H1 (cell line): ENCODE data around the gene USHBP1. TPM values are rescaled to one million over a fixed set of nuclear protein-coding genes. Genes with fewer than 3 reads are reported as not detected.

Source experiments
- BACH1 ChIP-seq: IDR thresholded peaks from 2 replicates; pipeline ENCODE4 v1.6.1; 2012; ENCODE audit warnings: low read length, improper control_type of control experiment
- CBX8 ChIP-seq: fragments of 300-800, 300-1000 bp; sonication (generic); IDR thresholded peaks from 2 replicates; pipeline ENCODE4 v1.7.1; 2016; ENCODE audit warnings: low read depth, low read length, borderline replicate concordance
- CHD1 ChIP-seq: IDR thresholded peaks from 2 replicates; pipeline ENCODE4 v1.6.1; 2012; ENCODE audit warnings: low read depth, low read length, improper control_type of control experiment
- CHD2 ChIP-seq: IDR thresholded peaks from 2 replicates; pipeline ENCODE4 v1.6.1; 2012; ENCODE audit warnings: low read length, improper control_type of control experiment
- CTBP2 ChIP-seq: IDR thresholded peaks from 2 replicates; pipeline ENCODE4 v1.7.0; 2011; ENCODE audit warnings: borderline replicate concordance, mild to moderate bottlenecking, moderate library complexity, mixed read lengths, low read length; ENCODE audit not compliant: insufficient read depth, insufficient read length
- EGR1 ChIP-seq: IDR thresholded peaks from 2 replicates; pipeline ENCODE4 v1.6.1; 2011; ENCODE audit warnings: low read depth, low read length, borderline replicate concordance
- HDAC6 ChIP-seq: IDR thresholded peaks from one replicate; pipeline ENCODE4 v1.7.1; 2012; ENCODE audit warnings: low read depth, mild to moderate bottlenecking, inconsistent platforms, low read length, moderate library complexity
- JUN ChIP-seq: IDR thresholded peaks from 2 replicates; pipeline ENCODE4 v1.6.1; 2011; ENCODE audit warnings: low read depth, mild to moderate bottlenecking, improper control_type of control experiment, low read length
- JUND ChIP-seq: IDR thresholded peaks from 2 replicates; pipeline ENCODE4 v1.6.1; 2011; ENCODE audit warnings: mild to moderate bottlenecking, improper control_type of control experiment, low read length
- KDM1A ChIP-seq: fragments of 200-600, 300-600 bp; sonication (generic); IDR thresholded peaks from 2 replicates; pipeline ENCODE4 v1.7.1; 2016; ENCODE audit warnings: mild to moderate bottlenecking, low read length, borderline replicate concordance
- KDM4A ChIP-seq: IDR thresholded peaks from one replicate; pipeline ENCODE4 v1.7.1; 2012; ENCODE audit warnings: low read depth, mild to moderate bottlenecking, moderate library complexity, low read length, inconsistent platforms; ENCODE audit not compliant: severe bottlenecking
- KDM5A ChIP-seq: fragments of 200-600 bp; IDR thresholded peaks from 2 replicates; pipeline ENCODE4 v1.7.1; 2012; ENCODE audit warnings: mild to moderate bottlenecking, low read length, inconsistent platforms, mixed read lengths
- NRF1 ChIP-seq: IDR thresholded peaks from 2 replicates; pipeline ENCODE4 v1.6.1; 2011; ENCODE audit warnings: mild to moderate bottlenecking, low read depth, low read length, improper control_type of control experiment
- POLR2A ChIP-seq, 2 experiments: IDR thresholded peaks; 1 replicate in 1 of 2; 2 replicates in 1 of 2; pipeline ENCODE4 v1.6.1; 2011; ENCODE audit warnings: low read depth in 2 of 2, low read length in 2 of 2, mild to moderate bottlenecking in 2 of 2; ENCODE audit errors: control extremely low read depth in 1 of 2
- RAD21 ChIP-seq, 2 experiments: IDR thresholded peaks in 1 of 2; conservative IDR thresholded peaks in 1 of 2; 2 replicates each; pipeline ENCODE4 v1.6.1; 2011; ENCODE audit warnings: low read depth in 2 of 2, low read length in 2 of 2, improper control_type of control experiment in 1 of 2, inconsistent platforms in 1 of 2, mild to moderate bottlenecking in 1 of 2, moderate library complexity in 1 of 2
- RFX5 ChIP-seq: IDR thresholded peaks from 2 replicates; pipeline ENCODE4 v1.6.1; 2011; ENCODE audit warnings: low read depth, low read length, improper control_type of control experiment, borderline replicate concordance
- RNF2 ChIP-seq: fragments of 200-900, 300-1000 bp; sonication (generic); IDR thresholded peaks from 2 replicates; pipeline ENCODE4 v1.7.1; 2016; ENCODE audit warnings: borderline replicate concordance, low read depth, mild to moderate bottlenecking, antibody characterized with exemption, low read length; ENCODE audit not compliant: poor library complexity, severe bottlenecking; ENCODE audit errors: missing control alignments
- SIX5 ChIP-seq: IDR thresholded peaks from 2 replicates; pipeline ENCODE4 v1.6.1; 2011; ENCODE audit warnings: mild to moderate bottlenecking, low read depth, low read length
- SP4 ChIP-seq: IDR thresholded peaks from 2 replicates; pipeline ENCODE4 v1.6.1; 2012; ENCODE audit warnings: low read length, inconsistent platforms
- TAF7 ChIP-seq: optimal IDR thresholded peaks from 2 replicates; pipeline ENCODE3; 2011; ENCODE audit warnings: low read depth, mild to moderate bottlenecking, inconsistent platforms, low read length, moderate library complexity, borderline replicate concordance
- ZNF274 ChIP-seq: IDR thresholded peaks from 2 replicates; pipeline ENCODE4 v1.7.0; 2012; ENCODE audit warnings: low read length, borderline replicate concordance; ENCODE audit errors: extremely low read depth
- polyA plus RNA-seq, 7 experiments: library from polyadenylated mRNA; depleted of rRNA in 3 of 7; stranded (reverse) in 5 of 7; unstranded in 2 of 7; fragments of >200 nt in 5 of 7; fragments of 200-250 nt in 2 of 7; gene quantifications; 1 replicate in 5 of 7; 2 replicates in 1 of 7; 4 replicates in 1 of 7; pipeline versions ENCODE4 v1.2.1 to v1.2.3, GENCODE V29; 2011 to 2013; ENCODE audit warnings: missing spikeins in 2 of 7, mixed read lengths in 2 of 7
- total RNA-seq: library from RNA; stranded (reverse); fragmentation: NEBNext Ultra II Directional; extraction: Animal tissue kit (Norgen Biotek cat#: 25700); gene quantifications from 2 replicates; pipeline ENCODE4 v1.2.1, GENCODE V29; 2021
- TF ChIP-seq, protein P1 (sequence below), 3 experiments: IDR thresholded peaks; 1 replicate in 2 of 3; 2 replicates in 1 of 3; pipeline versions ENCODE4 v1.5.1 to v1.6.1; 2011; ENCODE audit warnings: low read length in 3 of 3, mild to moderate bottlenecking in 3 of 3, inconsistent platforms in 2 of 3, low read depth in 1 of 3, moderate library complexity in 1 of 3; ENCODE audit not compliant: insufficient read depth in 1 of 3; ENCODE audit errors: control extremely low read depth in 1 of 3

The USHBP1 gene
- total and polyA plus RNA-seq, 2 of the 8 experiments (the other 6 are each of a cell fraction or from before 2014, with no cell fraction given), result 5.0 to 7.5 TPM

- TF ChIP-seq CBX8 (no peak), KDM1A (no peak), CHD2 (peak; percentile 92), ZNF274 (no peak), SP4 (peak; percentile 71; the same call in 1 of the 2 replicates), RFX5 (no peak), JUN (no peak), RAD21 (IDR thresholded peaks at IDR 0.05 in 1 of 2, conservative IDR thresholded peaks at IDR 0.05 in 1 of 2; ENCODE audit: low read depth in 2 of 2, low read length in 2 of 2) (no peak), POLR2A (IDR thresholded peaks at IDR 0.05; ENCODE audit: control extremely low read depth in 1 of 2, low read depth in 2 of 2, low read length in 2 of 2) (peak in 1 of 2 experiments; percentile 82; a peak in 2 of 3 replicates), KDM4A (no peak), SIX5 (peak; percentile 80), HDAC6 (no peak), BACH1 (no peak), JUND (no peak), CHD1 (no peak), NRF1 (no peak), KDM5A (no peak), RNF2 (no peak), CTBP2 (no peak), EGR1 (0 out of 2 replicates have a peak, but pooled peaks have one; percentile 6), TAF7 (no peak)
- TF ChIP-seq, protein P1, sequence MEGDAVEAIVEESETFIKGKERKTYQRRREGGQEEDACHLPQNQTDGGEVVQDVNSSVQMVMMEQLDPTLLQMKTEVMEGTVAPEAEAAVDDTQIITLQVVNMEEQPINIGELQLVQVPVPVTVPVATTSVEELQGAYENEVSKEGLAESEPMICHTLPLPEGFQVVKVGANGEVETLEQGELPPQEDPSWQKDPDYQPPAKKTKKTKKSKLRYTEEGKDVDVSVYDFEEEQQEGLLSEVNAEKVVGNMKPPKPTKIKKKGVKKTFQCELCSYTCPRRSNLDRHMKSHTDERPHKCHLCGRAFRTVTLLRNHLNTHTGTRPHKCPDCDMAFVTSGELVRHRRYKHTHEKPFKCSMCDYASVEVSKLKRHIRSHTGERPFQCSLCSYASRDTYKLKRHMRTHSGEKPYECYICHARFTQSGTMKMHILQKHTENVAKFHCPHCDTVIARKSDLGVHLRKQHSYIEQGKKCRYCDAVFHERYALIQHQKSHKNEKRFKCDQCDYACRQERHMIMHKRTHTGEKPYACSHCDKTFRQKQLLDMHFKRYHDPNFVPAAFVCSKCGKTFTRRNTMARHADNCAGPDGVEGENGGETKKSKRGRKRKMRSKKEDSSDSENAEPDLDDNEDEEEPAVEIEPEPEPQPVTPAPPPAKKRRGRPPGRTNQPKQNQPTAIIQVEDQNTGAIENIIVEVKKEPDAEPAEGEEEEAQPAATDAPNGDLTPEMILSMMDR (IDR thresholded peaks at IDR 0.05; ENCODE audit: control extremely low read depth in 1 of 3, insufficient read depth in 1 of 3, low read depth in 1 of 3, low read length in 3 of 3), result no peak
Observed at GRCh38 chr19:17309198-17309964, 44.8 kb upstream of the USHBP1 start, which contains the start of gene DDA1 (continued).
